Stomach smooth muscle (tissue), 2 donors: ENCODE data around the gene THEM5.
"Not testable (repeated sequence)": the region's sequence is repeated elsewhere in the genome, so short reads cannot be mapped to it uniquely, and the experiment has no call there.

Experiments
- H3K27ac ChIP-seq: one replicate; pipeline ENCODE4 v1.7.0; 2013; ENCODE audit warnings: mild to moderate bottlenecking, low read length, inconsistent platforms
- H3K27me3 ChIP-seq, 2 donors: one replicate each; pipeline ENCODE4 v1.7.0; 2013; ENCODE audit warnings: low read length in 2 of 2; ENCODE audit not compliant: insufficient read depth in 2 of 2, control insufficient read depth in 1 of 2
- H3K36me3 ChIP-seq, 2 donors: one replicate each; pipeline ENCODE4 v1.7.0; 2013; ENCODE audit warnings: low read length in 2 of 2; ENCODE audit not compliant: control insufficient read depth in 2 of 2, insufficient read depth in 2 of 2
- H3K4me1 ChIP-seq: one replicate; pipeline ENCODE4 v1.7.0; 2013; ENCODE audit warnings: low read length; ENCODE audit not compliant: control insufficient read depth, insufficient read depth
- H3K4me3 ChIP-seq, 2 donors: one replicate each; pipeline ENCODE4 v1.7.0; 2013; ENCODE audit warnings: low read length in 2 of 2
- H3K9ac ChIP-seq, 2 donors: one replicate each; pipeline ENCODE4 v1.7.0; 2013; ENCODE audit warnings: low read length in 2 of 2, mild to moderate bottlenecking in 1 of 2
- H3K9me3 ChIP-seq, 2 donors: one replicate each; pipeline ENCODE4 v1.7.0; 2013; ENCODE audit warnings: low read length in 2 of 2; ENCODE audit not compliant: control insufficient read depth in 2 of 2
- donor health status: healthy.
- donor health status: Pancreatic carcinoma.

THEM5 gene

GRCh38 chr1:151885479-151885878 lies 32.0 kb upstream of the THEM5 start:
- Histone ChIP-seq H3K27me3 (no peaks in the 10 kb centered on the region), H3K9ac (no peak overlapping the region), H3K4me3 (no peak overlapping the region), H3K4me1 (no peaks in the 10 kb centered on the region), H3K27ac (no peak overlapping the region), H3K9me3 (no peaks in the 10 kb centered on the region), H3K36me3 (peaks cover 4 to 7% of the 10 kb centered on the region in 2 donors)

GRCh38 chr1:151884879-151885278 lies 31.4 kb upstream of the THEM5 start:
- not testable (repeated sequence) for H3K27me3 ChIP-seq, H3K27ac ChIP-seq, H3K36me3 ChIP-seq, H3K4me3 ChIP-seq, H3K9me3 ChIP-seq, H3K4me1 ChIP-seq, H3K9ac ChIP-seq

- H3K9ac ChIP-seq, H3K9me3 ChIP-seq, H3K4me1 ChIP-seq, H3K4me3 ChIP-seq, H3K27me3 ChIP-seq, H3K36me3 ChIP-seq, H3K27ac ChIP-seq: not testable (repeated sequence)
These were observed 30.9 kb upstream of the THEM5 start for GRCh38 chr1:151884445-151884844.

- H3K4me1 ChIP-seq, H3K9me3 ChIP-seq, H3K4me3 ChIP-seq, H3K36me3 ChIP-seq, H3K27me3 ChIP-seq, H3K9ac ChIP-seq, H3K27ac ChIP-seq: not testable (repeated sequence)
These were observed 30.4 kb upstream of the THEM5 start for GRCh38 chr1:151883898-151884297.

GRCh38 chr1:151882918-151883317 lies 29.4 kb upstream of the THEM5 start:
- not testable (repeated sequence) for H3K4me3 ChIP-seq, H3K4me1 ChIP-seq, H3K9ac ChIP-seq, H3K9me3 ChIP-seq, H3K27ac ChIP-seq, H3K36me3 ChIP-seq, H3K27me3 ChIP-seq

GRCh38 chr1:151882466-151882865 lies 29.0 kb upstream of the THEM5 start:
- H3K9me3 ChIP-seq: no peaks in the 10 kb centered on the region
- H3K9ac ChIP-seq: no peak overlapping the region
- no peaks in the 10 kb centered on the region for H3K4me1 ChIP-seq
- no peaks in the 10 kb centered on the region for H3K27me3 ChIP-seq
- peaks cover 3% of the 10 kb centered on the region in 2 donors for H3K36me3 ChIP-seq
- H3K27ac ChIP-seq: no peak overlapping the region
- no peak overlapping the region for H3K4me3 ChIP-seq

- Histone ChIP-seq H3K27ac (no peak overlapping the region), H3K36me3 (peaks cover 6% of the 10 kb centered on the region in 2 donors), H3K27me3 (no peaks in the 10 kb centered on the region), H3K4me1 (no peaks in the 10 kb centered on the region), H3K4me3 (no peak overlapping the region), H3K9me3 (no peaks in the 10 kb centered on the region), H3K9ac (no peak overlapping the region)
These were observed 28.0 kb upstream of the THEM5 start for GRCh38 chr1:151881479-151881878.

- no peaks in the 10 kb centered on the region for H3K9me3 ChIP-seq
These were observed 22.0 kb upstream of the THEM5 start for GRCh38 chr1:151875419-151876097.

GRCh38 chr1:151872776-151873175 lies 19.3 kb upstream of the THEM5 start:
- H3K4me3 ChIP-seq, H3K9me3 ChIP-seq, H3K4me1 ChIP-seq, H3K9ac ChIP-seq, H3K27ac ChIP-seq, H3K27me3 ChIP-seq: not testable (repeated sequence)
- H3K36me3 ChIP-seq: peaks cover 9 to 15% of the 10 kb centered on the region in 2 donors

More at GRCh38 chr1:151875419-151876097, 22.0 kb upstream of the THEM5 start:
- Histone ChIP-seq H3K27ac (no peak overlapping the region), H3K4me3 (no peak overlapping the region), H3K27me3 (no peaks in the 10 kb centered on the region), H3K4me1 (no peaks in the 10 kb centered on the region), H3K36me3 (peaks cover 9 to 18% of the 10 kb centered on the region in 2 donors), H3K9ac (no peak overlapping the region)

GRCh38 chr1:151871284-151872030 lies 17.9 kb upstream of the THEM5 start:
- Histone ChIP-seq H3K27me3 (no peaks in the 10 kb centered on the region), H3K9me3 (no peaks in the 10 kb centered on the region), H3K27ac (no peak overlapping the region), H3K9ac (no peak overlapping the region), H3K36me3 (peaks cover 7 to 12% of the 10 kb centered on the region in 2 donors), H3K4me1 (no peaks in the 10 kb centered on the region), H3K4me3 (no peak overlapping the region)

- Histone ChIP-seq H3K9ac (no peak overlapping the region), H3K27ac (no peak overlapping the region), H3K4me3 (no peak overlapping the region), H3K4me1 (no peaks in the 10 kb centered on the region), H3K9me3 (no peaks in the 10 kb centered on the region), H3K36me3 (peaks cover under 1% of the 10 kb centered on the region in 2 donors), H3K27me3 (no peaks in the 10 kb centered on the region)
These were observed 15.0 kb upstream of the THEM5 start for GRCh38 chr1:151868486-151868885.
